ENCODE measurements around the gene FASTKD2.
"Not testable (repeated sequence)": the region's sequence is repeated elsewhere in the genome, so short reads cannot be mapped to it uniquely, and the experiment has no call there.

Gene FASTKD2

DNA sequence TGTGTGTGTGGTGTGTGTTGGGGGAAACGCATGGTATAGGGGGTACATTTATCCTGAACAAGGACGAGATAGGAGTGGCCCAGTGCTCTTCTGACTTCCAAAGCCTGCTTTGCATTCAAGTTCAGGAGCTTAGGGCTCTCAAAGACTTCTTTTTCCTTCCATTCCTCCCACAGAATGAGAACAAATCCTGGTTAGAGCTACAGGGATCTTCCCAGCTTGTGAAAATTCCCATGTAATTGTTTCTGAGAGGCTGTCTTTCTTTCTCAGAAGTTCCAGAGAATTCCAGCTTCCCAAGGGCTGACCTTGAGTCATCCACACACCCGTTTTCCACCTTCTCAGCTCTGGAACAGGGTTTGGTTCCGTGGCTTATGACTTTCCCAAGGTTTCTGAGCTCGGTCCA is 38.9 kb downstream of the FASTKD2 start:
- Histone ChIP-seq H3K36me3 (ENCODE audit: insufficient read depth, low read length) (no peaks in the 10 kb centered on the region), H3K27me3 (ENCODE audit: insufficient read depth, low read length, poor library complexity, severe bottlenecking) (no peaks in the 10 kb centered on the region), H3K4me1 (ENCODE audit: insufficient read depth, low read length, poor library complexity, severe bottlenecking) (peaks cover 4% of the 10 kb centered on the region), H3F3A (ENCODE audit: low read depth) (no peaks in the 10 kb centered on the region), H3K4me2 (ENCODE audit: low read depth, low read length, poor library complexity, severe bottlenecking) (no peak overlapping the region), H2AFZ (ENCODE audit: low read length) (no peak overlapping the region), H3K4me3 (ENCODE audit: low read length, poor library complexity, severe bottlenecking) (no peak overlapping the region), H3K79me2 (ENCODE audit: insufficient read depth, low read length) (no peaks in the 10 kb centered on the region), H3K9me2 (replicated peaks; ENCODE audit: low read depth, low read length) (no peaks in the 10 kb centered on the region), H3K9me3 (ENCODE audit: insufficient read depth, low read depth, low read length) (no peaks in the 10 kb centered on the region), H3K9ac (ENCODE audit: low read depth, low read length, poor library complexity, severe bottlenecking) (no peak overlapping the region), H4K20me1 (ENCODE audit: insufficient read depth, low read length, poor library complexity, severe bottlenecking) (no peaks in the 10 kb centered on the region)
- TF ChIP-seq EZH2phosphoT487 (IDR thresholded peaks at IDR 0.05; ENCODE audit: borderline replicate concordance): no peak
- TF ChIP-seq, protein P1, sequence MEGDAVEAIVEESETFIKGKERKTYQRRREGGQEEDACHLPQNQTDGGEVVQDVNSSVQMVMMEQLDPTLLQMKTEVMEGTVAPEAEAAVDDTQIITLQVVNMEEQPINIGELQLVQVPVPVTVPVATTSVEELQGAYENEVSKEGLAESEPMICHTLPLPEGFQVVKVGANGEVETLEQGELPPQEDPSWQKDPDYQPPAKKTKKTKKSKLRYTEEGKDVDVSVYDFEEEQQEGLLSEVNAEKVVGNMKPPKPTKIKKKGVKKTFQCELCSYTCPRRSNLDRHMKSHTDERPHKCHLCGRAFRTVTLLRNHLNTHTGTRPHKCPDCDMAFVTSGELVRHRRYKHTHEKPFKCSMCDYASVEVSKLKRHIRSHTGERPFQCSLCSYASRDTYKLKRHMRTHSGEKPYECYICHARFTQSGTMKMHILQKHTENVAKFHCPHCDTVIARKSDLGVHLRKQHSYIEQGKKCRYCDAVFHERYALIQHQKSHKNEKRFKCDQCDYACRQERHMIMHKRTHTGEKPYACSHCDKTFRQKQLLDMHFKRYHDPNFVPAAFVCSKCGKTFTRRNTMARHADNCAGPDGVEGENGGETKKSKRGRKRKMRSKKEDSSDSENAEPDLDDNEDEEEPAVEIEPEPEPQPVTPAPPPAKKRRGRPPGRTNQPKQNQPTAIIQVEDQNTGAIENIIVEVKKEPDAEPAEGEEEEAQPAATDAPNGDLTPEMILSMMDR (conservative IDR thresholded peaks at IDR 0.05; ENCODE audit: low read length): no peak

DNA sequence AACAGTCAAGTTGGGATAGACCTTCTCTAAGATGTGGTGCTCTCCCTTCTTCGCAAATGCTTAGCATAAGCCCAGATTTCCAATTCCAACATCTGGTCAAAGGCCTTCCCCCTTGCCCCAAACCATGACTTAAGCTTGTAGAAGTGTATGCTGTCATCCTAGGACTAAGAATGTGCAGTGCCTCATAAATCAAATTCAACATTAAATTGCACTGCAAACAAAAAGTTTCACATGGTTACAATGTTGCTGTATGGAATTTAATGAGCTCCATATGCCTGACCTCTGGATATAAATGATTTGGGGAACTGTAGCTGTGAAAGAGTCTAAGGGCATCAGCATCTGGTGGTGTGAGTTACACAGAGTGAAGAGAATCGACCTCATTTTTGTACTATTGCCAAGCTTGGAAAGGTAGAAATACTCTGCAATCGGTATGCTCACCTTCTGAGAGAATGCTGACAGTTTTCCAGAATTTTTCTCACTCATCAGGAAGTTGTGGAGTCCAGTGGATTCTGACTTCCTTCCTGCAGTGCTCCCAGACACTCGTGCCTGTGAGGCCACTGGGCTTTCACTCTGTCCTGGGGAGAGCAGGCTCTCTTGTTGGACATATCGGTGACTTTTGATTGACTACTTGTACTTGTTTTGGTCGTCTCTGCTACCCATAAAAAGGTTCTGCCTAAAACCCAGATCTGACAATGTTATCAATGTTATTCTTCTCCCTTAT is 40.6 kb downstream of the FASTKD2 start:
- H2AFZ ChIP-seq (ENCODE audit: low read length): no peak overlapping the region
- no peak overlapping the region for H3K4me3 ChIP-seq (ENCODE audit: low read length, poor library complexity, severe bottlenecking)
- H3K9me3 ChIP-seq (ENCODE audit: insufficient read depth, low read depth, low read length): no peaks in the 10 kb centered on the region
- no peaks in the 10 kb centered on the region for H3K4me1 ChIP-seq (ENCODE audit: insufficient read depth, low read length, poor library complexity, severe bottlenecking)
- no peaks in the 10 kb centered on the region for H4K20me1 ChIP-seq (ENCODE audit: insufficient read depth, low read length, poor library complexity, severe bottlenecking)
- H3K79me2 ChIP-seq (ENCODE audit: insufficient read depth, low read length): no peaks in the 10 kb centered on the region
- H3K4me2 ChIP-seq (ENCODE audit: low read depth, low read length, poor library complexity, severe bottlenecking): no peak overlapping the region
- no peaks in the 10 kb centered on the region for H3K36me3 ChIP-seq (ENCODE audit: insufficient read depth, low read length)
- H3K27me3 ChIP-seq (ENCODE audit: insufficient read depth, low read length, poor library complexity, severe bottlenecking): no peaks in the 10 kb centered on the region
- H3F3A ChIP-seq (ENCODE audit: low read depth): no peaks in the 10 kb centered on the region
- TF ChIP-seq, protein P1 (conservative IDR thresholded peaks at IDR 0.05; ENCODE audit: low read length): no peak
- no peak for TF ChIP-seq EZH2phosphoT487 (IDR thresholded peaks at IDR 0.05; ENCODE audit: borderline replicate concordance)
- H3K9ac ChIP-seq (ENCODE audit: low read depth, low read length, poor library complexity, severe bottlenecking): no peak overlapping the region
- H3K9me2 ChIP-seq (replicated peaks; ENCODE audit: low read depth, low read length): no peaks in the 10 kb centered on the region

DNA sequence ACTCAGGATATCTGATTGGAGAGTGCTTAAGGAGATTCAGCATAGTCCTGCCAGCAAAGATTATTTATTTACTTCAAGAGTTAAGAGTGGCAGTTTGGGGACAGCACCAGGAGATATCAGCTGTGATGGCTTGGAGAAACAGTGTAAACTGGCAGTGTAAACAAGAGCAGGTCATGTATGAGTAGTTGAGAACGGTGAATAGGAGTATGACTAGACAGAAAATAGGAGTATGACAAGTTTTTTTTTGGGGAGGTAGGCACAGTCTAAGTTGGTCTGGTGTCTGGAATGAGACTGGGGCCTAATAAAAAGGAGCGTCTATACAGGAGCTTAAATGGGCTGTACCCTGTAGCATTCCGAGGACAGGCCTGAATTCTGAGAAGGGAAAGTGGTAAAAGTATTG is 42.2 kb downstream of the FASTKD2 start:
- not testable (repeated sequence) for H3K79me2 ChIP-seq (ENCODE audit: insufficient read depth, low read length); H3K9me3 ChIP-seq (ENCODE audit: insufficient read depth, low read depth, low read length); H3K9ac ChIP-seq (ENCODE audit: low read depth, low read length, poor library complexity, severe bottlenecking); H3K9me2 ChIP-seq (replicated peaks; ENCODE audit: low read depth, low read length); H3K36me3 ChIP-seq (ENCODE audit: insufficient read depth, low read length); H3K4me2 ChIP-seq (ENCODE audit: low read depth, low read length, poor library complexity, severe bottlenecking); H3K4me1 ChIP-seq (ENCODE audit: insufficient read depth, low read length, poor library complexity, severe bottlenecking); H4K20me1 ChIP-seq (ENCODE audit: insufficient read depth, low read length, poor library complexity, severe bottlenecking); H2AFZ ChIP-seq (ENCODE audit: low read length); H3K4me3 ChIP-seq (ENCODE audit: low read length, poor library complexity, severe bottlenecking); H3K27me3 ChIP-seq (ENCODE audit: insufficient read depth, low read length, poor library complexity, severe bottlenecking); H3F3A ChIP-seq (ENCODE audit: low read depth)

DNA sequence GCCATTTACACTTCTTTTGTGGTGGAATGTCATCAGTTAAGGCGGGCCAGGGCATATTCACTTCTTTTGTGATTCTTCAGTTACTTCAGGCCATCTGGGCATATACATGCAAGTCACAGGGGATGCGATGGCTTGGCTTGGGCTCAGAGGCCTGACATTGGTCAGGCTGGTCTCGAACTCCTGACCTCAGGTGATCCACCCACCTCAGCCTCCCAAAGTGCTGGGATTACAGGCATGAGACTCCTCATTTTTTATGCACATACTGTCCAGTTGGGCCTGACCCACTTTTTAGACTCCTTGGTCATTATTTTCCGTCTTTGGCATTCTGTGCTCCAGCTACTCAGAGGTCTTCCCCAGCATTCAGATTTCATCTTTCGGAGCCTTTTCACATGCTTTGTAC is 47.1 kb downstream of the FASTKD2 start:
- H3K9me2 ChIP-seq (replicated peaks; ENCODE audit: low read depth, low read length); H2AFZ ChIP-seq (ENCODE audit: low read length); H3K4me3 ChIP-seq (ENCODE audit: low read length, poor library complexity, severe bottlenecking); H4K20me1 ChIP-seq (ENCODE audit: insufficient read depth, low read length, poor library complexity, severe bottlenecking); H3F3A ChIP-seq (ENCODE audit: low read depth); H3K4me1 ChIP-seq (ENCODE audit: insufficient read depth, low read length, poor library complexity, severe bottlenecking); H3K9me3 ChIP-seq (ENCODE audit: insufficient read depth, low read depth, low read length); H3K9ac ChIP-seq (ENCODE audit: low read depth, low read length, poor library complexity, severe bottlenecking); H3K79me2 ChIP-seq (ENCODE audit: insufficient read depth, low read length); H3K36me3 ChIP-seq (ENCODE audit: insufficient read depth, low read length); H3K4me2 ChIP-seq (ENCODE audit: low read depth, low read length, poor library complexity, severe bottlenecking); H3K27me3 ChIP-seq (ENCODE audit: insufficient read depth, low read length, poor library complexity, severe bottlenecking): not testable (repeated sequence)

All from Loucy (cell line).